ENCODE data around the gene FSTL5. TPM values are rescaled to one million over a fixed set of nuclear protein-coding genes. Genes with fewer than 3 reads are reported as not detected.

Gene FSTL5
- total and polyA plus RNA-seq, 4 experiments from 2014 or later = not detected

DNA sequence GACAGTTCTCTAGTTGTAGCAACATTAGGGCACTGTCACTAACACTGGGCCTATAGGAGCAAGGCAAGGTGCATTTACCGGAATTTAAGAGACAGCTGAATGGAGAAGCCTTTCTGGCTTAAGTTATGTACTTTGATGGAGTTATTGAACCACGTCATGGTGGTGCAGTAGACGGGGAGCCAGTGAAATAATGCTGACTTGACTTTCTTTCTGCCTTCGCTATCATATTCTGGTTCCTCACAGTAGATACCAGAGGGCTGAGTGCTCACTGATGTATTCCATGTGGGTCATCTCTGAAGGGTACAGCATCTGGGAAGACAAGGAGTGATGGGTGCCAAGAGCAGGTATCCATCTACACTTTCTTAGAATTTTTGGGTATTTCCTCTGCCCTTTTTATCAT is 802.8 kb downstream of the FSTL5 start:
- no peak overlapping the region for H3K27ac Mint-ChIP-seq
- Histone ChIP-seq H3K4me3 (ENCODE audit: low read length in 2 of 2) (no peak overlapping the region), H3K27me3 (ENCODE audit: insufficient read depth, low read length) (no peaks in the 10 kb centered on the region), H3K27ac (ENCODE audit: low read depth, low read length) (no peak overlapping the region), H3K4me1 (ENCODE audit: insufficient read depth, low read length) (no peaks in the 10 kb centered on the region), H3K9me3 (ENCODE audit: control insufficient read depth in 1 of 2, low read length in 2 of 2) (no peaks in the 10 kb centered on the region), H3K36me3 (ENCODE audit: insufficient read depth, low read length) (no peaks in the 10 kb centered on the region)
- H3K4me3 Mint-ChIP-seq = no peak overlapping the region
- DNase-seq = no peak
- POLR2A ChIA-PET (ENCODE audit: partially characterized antibody) = no interaction called here
- intact Hi-C loops (cut with micrococcal nuclease) = no loop called here
- H3K36me3 Mint-ChIP-seq = no peaks in the 10 kb centered on the region
- CTCF ChIA-PET (ENCODE audit: partially characterized antibody) = no interaction called here
- H3K27me3 Mint-ChIP-seq = no peaks in the 10 kb centered on the region
- no peaks in the 10 kb centered on the region for H3K4me1 Mint-ChIP-seq
- H3K9me3 Mint-ChIP-seq = peaks cover 0 to 5% (median 2%) of the 10 kb centered on the region in 8 donors

DNA sequence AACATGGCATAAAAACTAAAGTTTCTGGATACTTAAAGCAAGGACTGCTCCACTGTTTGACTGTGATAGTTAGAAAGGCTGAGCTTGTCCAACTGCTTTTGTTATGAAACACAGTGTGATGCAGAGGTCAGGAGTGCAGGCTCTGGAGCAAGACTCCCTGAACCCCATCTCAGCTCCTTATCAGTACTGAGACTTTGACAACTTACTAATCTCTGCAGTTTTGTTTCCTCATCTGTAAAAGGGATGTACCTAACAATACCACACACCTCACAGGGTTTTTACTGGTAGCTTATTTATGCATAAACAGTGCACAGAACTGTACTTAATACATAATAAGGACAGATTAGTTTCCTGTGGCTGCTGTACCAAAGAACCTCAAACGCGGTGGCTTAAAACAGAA is 804.3 kb downstream of the FSTL5 start:
- POLR2A ChIA-PET (ENCODE audit: partially characterized antibody) = no interaction called here
- no peak overlapping the region for H3K4me3 Mint-ChIP-seq
- CTCF ChIA-PET (ENCODE audit: partially characterized antibody) = no interaction called here

DNA sequence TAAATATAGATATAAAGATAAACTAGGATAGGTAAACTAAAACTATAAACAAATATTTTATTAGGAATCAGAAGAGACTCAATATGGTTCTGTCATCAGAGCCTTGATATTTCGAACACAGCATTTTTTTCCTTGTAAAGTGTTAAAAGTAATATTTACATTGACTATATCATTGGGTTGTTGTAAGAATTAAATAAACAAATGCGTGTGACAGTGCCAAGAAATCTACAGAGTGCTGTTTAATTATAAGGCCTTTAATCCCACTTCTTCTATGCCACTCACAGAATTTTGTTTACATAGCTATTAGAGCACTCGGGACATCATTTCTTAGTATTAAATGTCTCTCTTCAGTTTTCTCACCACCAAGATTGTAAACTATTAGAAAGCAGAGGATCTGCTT is 807.4 kb downstream of the FSTL5 start:
- ChIA-PET CTCF (ENCODE audit: partially characterized antibody) (no interaction called here), POLR2A (ENCODE audit: partially characterized antibody) (no interaction called here)
- H3K36me3 Mint-ChIP-seq = no peaks in the 10 kb centered on the region
- intact Hi-C loops (cut with micrococcal nuclease) = no loop called here
- H3K4me3 Mint-ChIP-seq = no peak overlapping the region
- no peaks in the 10 kb centered on the region for H3K36me3 ChIP-seq (ENCODE audit: insufficient read depth, low read length)
- no peak for DNase-seq
- H3K27ac Mint-ChIP-seq = no peak overlapping the region
- peaks cover 0 to 5% (median 2%) of the 10 kb centered on the region in 8 donors for H3K9me3 Mint-ChIP-seq
- H3K27me3 Mint-ChIP-seq = no peaks in the 10 kb centered on the region
- H3K4me1 ChIP-seq (ENCODE audit: insufficient read depth, low read length) = no peaks in the 10 kb centered on the region
- H3K27ac ChIP-seq (ENCODE audit: low read depth, low read length) = no peak overlapping the region
- no peak overlapping the region for H3K4me3 ChIP-seq (ENCODE audit: low read length in 2 of 2)
- no peaks in the 10 kb centered on the region for H3K27me3 ChIP-seq (ENCODE audit: insufficient read depth, low read length)
- no peaks in the 10 kb centered on the region for H3K9me3 ChIP-seq (ENCODE audit: control insufficient read depth in 1 of 2, low read length in 2 of 2)
- H3K4me1 Mint-ChIP-seq = no peaks in the 10 kb centered on the region

More for the DNA sequence above, 804.3 kb downstream of the FSTL5 start:
- Histone ChIP-seq H3K9me3 (ENCODE audit: control insufficient read depth in 1 of 2, low read length in 2 of 2) (no peaks in the 10 kb centered on the region), H3K36me3 (ENCODE audit: insufficient read depth, low read length) (no peaks in the 10 kb centered on the region), H3K4me3 (ENCODE audit: low read length in 2 of 2) (no peak overlapping the region), H3K27ac (ENCODE audit: low read depth, low read length) (no peak overlapping the region), H3K4me1 (ENCODE audit: insufficient read depth, low read length) (no peaks in the 10 kb centered on the region), H3K27me3 (ENCODE audit: insufficient read depth, low read length) (no peaks in the 10 kb centered on the region)
- no peak for DNase-seq
- no peaks in the 10 kb centered on the region for H3K4me1 Mint-ChIP-seq
- H3K27me3 Mint-ChIP-seq = no peaks in the 10 kb centered on the region
- intact Hi-C loops (cut with micrococcal nuclease) = no loop called here
- no peaks in the 10 kb centered on the region for H3K36me3 Mint-ChIP-seq
- peaks cover 0 to 5% (median 2%) of the 10 kb centered on the region in 8 donors for H3K9me3 Mint-ChIP-seq
- H3K27ac Mint-ChIP-seq = no peak overlapping the region

DNA sequence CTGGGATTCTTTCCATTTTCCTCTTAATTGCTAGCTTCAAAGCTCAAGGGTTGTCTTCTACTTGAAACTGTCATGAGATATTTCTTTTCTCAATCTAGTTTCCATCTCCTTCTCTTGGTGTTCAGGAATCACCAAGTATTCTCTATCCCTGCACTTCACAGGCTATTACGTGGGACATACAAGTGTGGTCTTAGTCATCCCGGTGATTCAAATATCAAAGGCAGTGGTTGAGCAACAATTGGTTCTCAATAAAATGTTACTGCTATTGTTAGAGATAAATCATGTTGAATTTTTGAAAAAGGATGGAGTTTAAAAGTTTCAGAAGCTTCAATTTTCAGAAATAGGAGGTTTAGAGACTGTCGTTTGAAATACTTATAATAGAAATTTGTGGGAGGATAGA is 812.9 kb downstream of the FSTL5 start:
- Histone ChIP-seq H3K4me3 (ENCODE audit: low read length in 2 of 2) (no peak overlapping the region), H3K27me3 (ENCODE audit: insufficient read depth, low read length) (no peaks in the 10 kb centered on the region), H3K36me3 (ENCODE audit: insufficient read depth, low read length) (no peaks in the 10 kb centered on the region), H3K4me1 (ENCODE audit: insufficient read depth, low read length) (no peaks in the 10 kb centered on the region), H3K27ac (ENCODE audit: low read depth, low read length) (no peak overlapping the region), H3K9me3 (ENCODE audit: control insufficient read depth in 1 of 2, low read length in 2 of 2) (no peaks in the 10 kb centered on the region)
- peaks cover 0 to 6% (median 3%) of the 10 kb centered on the region in 8 donors for H3K9me3 Mint-ChIP-seq
- H3K4me1 Mint-ChIP-seq = no peaks in the 10 kb centered on the region
- H3K27ac Mint-ChIP-seq = no peak overlapping the region
- intact Hi-C loops (cut with micrococcal nuclease) = no loop called here
- H3K27me3 Mint-ChIP-seq = no peaks in the 10 kb centered on the region
- no peaks in the 10 kb centered on the region for H3K36me3 Mint-ChIP-seq
- no peak overlapping the region for H3K4me3 Mint-ChIP-seq
- ChIA-PET CTCF (ENCODE audit: partially characterized antibody) (no interaction called here), POLR2A (ENCODE audit: partially characterized antibody) (no interaction called here)
- DNase-seq = no peak

DNA sequence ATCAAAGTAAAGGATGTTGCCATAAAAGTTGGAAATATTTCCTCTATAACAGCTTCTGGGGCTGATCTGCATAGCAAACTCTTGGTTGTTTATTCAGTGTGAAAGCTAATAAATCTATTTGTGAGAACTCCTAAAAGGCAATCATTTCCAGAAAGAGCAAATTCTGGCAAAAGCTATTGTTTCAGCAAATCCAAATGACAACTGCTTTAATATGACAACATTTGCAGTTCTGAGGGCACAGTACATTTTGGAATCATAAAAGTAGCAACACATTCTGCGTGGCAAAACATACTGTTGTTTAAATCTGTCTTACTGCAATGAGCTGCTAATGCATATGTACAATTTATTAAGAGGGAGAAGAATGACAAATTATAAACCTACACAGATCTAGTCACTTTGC is 818.1 kb downstream of the FSTL5 start:
- Mint-ChIP-seq H3K4me3 (no peak overlapping the region), H3K36me3 (no peaks in the 10 kb centered on the region), H3K4me1 (peaks cover 0 to 1% (median 0%) of the 10 kb centered on the region in 4 donors), H3K27ac (no peak overlapping the region), H3K27me3 (no peaks in the 10 kb centered on the region), H3K9me3 (peaks cover 0 to 12% (median 5%) of the 10 kb centered on the region in 8 donors)
- no peaks in the 10 kb centered on the region for H3K9me3 ChIP-seq (ENCODE audit: control insufficient read depth in 1 of 2, low read length in 2 of 2)
- no peak for DNase-seq
- H3K4me1 ChIP-seq (ENCODE audit: insufficient read depth, low read length) = no peaks in the 10 kb centered on the region
- CTCF ChIA-PET (ENCODE audit: partially characterized antibody) = no interaction called here
- no peaks in the 10 kb centered on the region for H3K27me3 ChIP-seq (ENCODE audit: insufficient read depth, low read length)
- intact Hi-C loops (cut with micrococcal nuclease) = no loop called here
- H3K36me3 ChIP-seq (ENCODE audit: insufficient read depth, low read length) = no peaks in the 10 kb centered on the region
- H3K4me3 ChIP-seq (ENCODE audit: low read length in 2 of 2) = no peak overlapping the region
- no peak overlapping the region for H3K27ac ChIP-seq (ENCODE audit: low read depth, low read length)
- POLR2A ChIA-PET (ENCODE audit: partially characterized antibody) = no interaction called here

DNA sequence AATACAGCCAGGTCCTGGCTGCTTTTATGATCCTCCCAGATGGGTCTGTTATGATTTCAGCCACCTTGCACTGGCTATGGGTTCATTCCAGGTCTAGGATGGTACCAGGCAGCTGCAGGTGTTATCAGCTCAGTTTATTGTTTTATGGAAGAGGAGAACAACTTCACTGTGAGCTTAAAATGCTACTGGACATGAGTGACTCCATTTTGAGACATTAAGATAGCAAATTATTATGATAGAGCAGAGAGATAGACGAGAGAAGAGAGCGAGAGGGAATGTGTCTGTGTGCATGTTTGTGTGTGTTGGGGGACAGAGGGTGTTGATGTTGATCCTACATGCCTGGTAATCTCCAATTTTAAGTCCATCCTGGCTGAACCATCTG is 820.2 kb downstream of the FSTL5 start:
- H3K27ac Mint-ChIP-seq = no peak overlapping the region
- DNase-seq = no peak
- no peaks in the 10 kb centered on the region for H3K36me3 Mint-ChIP-seq
- no peaks in the 10 kb centered on the region for H3K4me1 ChIP-seq (ENCODE audit: insufficient read depth, low read length)
- H3K27ac ChIP-seq (ENCODE audit: low read depth, low read length) = no peak overlapping the region
- no peaks in the 10 kb centered on the region for H3K9me3 ChIP-seq (ENCODE audit: control insufficient read depth in 1 of 2, low read length in 2 of 2)
- no peak overlapping the region for H3K4me3 Mint-ChIP-seq
- no peak overlapping the region for H3K4me3 ChIP-seq (ENCODE audit: low read length in 2 of 2)
- H3K36me3 ChIP-seq (ENCODE audit: insufficient read depth, low read length) = no peaks in the 10 kb centered on the region
- POLR2A ChIA-PET (ENCODE audit: partially characterized antibody) = no interaction called here
- no peaks in the 10 kb centered on the region for H3K27me3 Mint-ChIP-seq
- no peaks in the 10 kb centered on the region for H3K27me3 ChIP-seq (ENCODE audit: insufficient read depth, low read length)
- H3K4me1 Mint-ChIP-seq = peaks cover 0 to 1% (median 0%) of the 10 kb centered on the region in 4 donors
- CTCF ChIA-PET (ENCODE audit: partially characterized antibody) = no interaction called here
- H3K9me3 Mint-ChIP-seq = peaks cover 0 to 12% (median 4%) of the 10 kb centered on the region in 8 donors
- intact Hi-C loops (cut with micrococcal nuclease) = no loop called here

DNA sequence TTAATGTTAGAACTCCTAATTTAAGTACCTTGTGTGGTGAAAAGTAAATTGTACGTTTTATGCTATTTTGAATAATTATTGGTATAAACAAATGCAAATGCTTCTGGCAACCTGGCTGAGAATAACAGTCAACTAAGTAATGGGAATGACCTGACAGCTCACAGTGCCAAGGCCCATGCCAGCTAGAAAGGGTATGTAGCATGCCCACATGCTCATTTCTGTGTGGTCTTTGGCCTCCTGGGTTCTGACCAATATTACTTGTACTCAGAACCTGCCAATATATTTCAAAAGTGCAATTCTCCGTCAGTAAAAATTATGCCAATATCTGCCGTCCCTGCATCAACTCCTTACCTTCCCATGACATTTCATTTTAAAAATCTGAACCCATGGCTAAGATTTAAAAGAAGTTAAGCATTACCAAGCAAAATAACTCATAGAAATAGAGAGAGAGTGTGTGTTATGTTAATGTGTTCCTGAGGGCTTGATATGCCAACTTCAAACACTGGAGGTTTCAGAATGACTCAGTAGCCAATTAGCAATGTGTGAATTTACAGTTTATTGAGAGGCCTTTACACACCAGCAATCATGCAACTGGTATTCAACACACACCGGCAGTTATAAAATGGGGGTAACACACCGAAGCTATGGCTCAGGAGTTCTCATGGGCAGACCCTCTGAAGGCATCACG is 820.8 kb downstream of the FSTL5 start:
- Mint-ChIP-seq H3K27ac (no peak overlapping the region), H3K9me3 (peaks cover 0 to 10% (median 4%) of the 10 kb centered on the region in 8 donors), H3K4me3 (no peak overlapping the region), H3K27me3 (no peaks in the 10 kb centered on the region), H3K36me3 (no peaks in the 10 kb centered on the region), H3K4me1 (peaks cover 0 to 1% (median 0%) of the 10 kb centered on the region in 4 donors)
- POLR2A ChIA-PET (ENCODE audit: partially characterized antibody) = no interaction called here
- Histone ChIP-seq H3K27me3 (ENCODE audit: insufficient read depth, low read length) (no peaks in the 10 kb centered on the region), H3K27ac (ENCODE audit: low read depth, low read length) (no peak overlapping the region), H3K4me3 (ENCODE audit: low read length in 2 of 2) (no peak overlapping the region), H3K36me3 (ENCODE audit: insufficient read depth, low read length) (no peaks in the 10 kb centered on the region), H3K4me1 (ENCODE audit: insufficient read depth, low read length) (no peaks in the 10 kb centered on the region), H3K9me3 (ENCODE audit: control insufficient read depth in 1 of 2, low read length in 2 of 2) (no peaks in the 10 kb centered on the region)
- intact Hi-C loops (cut with micrococcal nuclease) = no loop called here
- CTCF ChIA-PET (ENCODE audit: partially characterized antibody) = no interaction called here
- DNase-seq = no peak

DNA sequence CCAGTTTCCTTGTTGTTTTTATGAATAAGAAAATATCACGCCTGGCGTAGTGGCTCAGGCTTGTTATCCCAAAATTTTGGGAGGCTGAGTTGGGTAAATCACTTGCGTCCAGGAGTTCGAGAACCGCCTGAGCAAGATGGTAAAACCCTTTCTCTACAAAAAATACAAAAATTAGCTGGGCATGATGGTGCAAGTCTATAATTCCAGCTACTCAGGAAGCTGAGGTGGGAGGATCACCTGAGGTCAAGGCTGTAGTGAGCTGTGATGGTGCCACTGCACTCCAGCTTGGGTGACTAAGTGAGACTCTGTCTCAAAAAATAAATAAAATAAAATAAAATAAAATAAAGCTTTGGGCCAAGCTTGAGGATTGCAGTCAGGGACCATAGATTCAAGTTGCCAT is 827.2 kb downstream of the FSTL5 start:
- Histone ChIP-seq H3K36me3 (ENCODE audit: insufficient read depth, low read length) (no peaks in the 10 kb centered on the region), H3K4me3 (ENCODE audit: low read length in 2 of 2) (no peak overlapping the region), H3K27ac (ENCODE audit: low read depth, low read length) (no peak overlapping the region), H3K27me3 (ENCODE audit: insufficient read depth, low read length) (no peaks in the 10 kb centered on the region), H3K4me1 (ENCODE audit: insufficient read depth, low read length) (no peaks in the 10 kb centered on the region), H3K9me3 (ENCODE audit: control insufficient read depth in 1 of 2, low read length in 2 of 2) (no peaks in the 10 kb centered on the region)
- H3K27me3 Mint-ChIP-seq = no peaks in the 10 kb centered on the region
- peaks cover 0 to 13% (median 2%) of the 10 kb centered on the region in 8 donors for H3K9me3 Mint-ChIP-seq
- no peaks in the 10 kb centered on the region for H3K4me1 Mint-ChIP-seq
- ChIA-PET POLR2A (ENCODE audit: partially characterized antibody) (no interaction called here), CTCF (ENCODE audit: partially characterized antibody) (no interaction called here)
- no peak for DNase-seq
- intact Hi-C loops (cut with micrococcal nuclease) = no loop called here
- H3K36me3 Mint-ChIP-seq = no peaks in the 10 kb centered on the region
- H3K27ac Mint-ChIP-seq = no peak overlapping the region
- H3K4me3 Mint-ChIP-seq = no peak overlapping the region

Data from CD4-positive, alpha-beta memory T cell (primary cell).